Sigmoid colon (tissue), 4 donors: ENCODE results near the gene MAL.

ENCODE experiments used
- EP300 ChIP-seq, 4 donors: sonication (generic); formaldehyde crosslinking; IDR thresholded peaks; one replicate each; pipeline ENCODE4 v1.6.1; 2017; ENCODE audit warnings: antibody characterized with exemption in 4 of 4
- POLR2A ChIP-seq, 2 donors: fragments of 450-650 bp; IDR thresholded peaks; one replicate each; pipeline ENCODE4 v1.6.1; 2016; ENCODE audit warnings: antibody characterized with exemption in 2 of 2, mild to moderate bottlenecking in 2 of 2, moderate library complexity in 2 of 2
- POLR2AphosphoS5 ChIP-seq, 4 donors: sonication (generic); formaldehyde crosslinking; IDR thresholded peaks; one replicate each; pipeline ENCODE4 v1.6.1; 2017; ENCODE audit warnings: antibody characterized with exemption in 4 of 4
- TF ChIP-seq, protein P1 (sequence below), 4 experiments: fragments of 450-650 bp in 3 of 4; fragments of 200-600 bp in 1 of 4; IDR thresholded peaks; one replicate each; pipeline ENCODE4 v1.5.1; 2016 to 2019; ENCODE audit warnings: antibody characterized with exemption in 4 of 4, mild to moderate bottlenecking in 3 of 4, moderate library complexity in 2 of 4

DNA sequence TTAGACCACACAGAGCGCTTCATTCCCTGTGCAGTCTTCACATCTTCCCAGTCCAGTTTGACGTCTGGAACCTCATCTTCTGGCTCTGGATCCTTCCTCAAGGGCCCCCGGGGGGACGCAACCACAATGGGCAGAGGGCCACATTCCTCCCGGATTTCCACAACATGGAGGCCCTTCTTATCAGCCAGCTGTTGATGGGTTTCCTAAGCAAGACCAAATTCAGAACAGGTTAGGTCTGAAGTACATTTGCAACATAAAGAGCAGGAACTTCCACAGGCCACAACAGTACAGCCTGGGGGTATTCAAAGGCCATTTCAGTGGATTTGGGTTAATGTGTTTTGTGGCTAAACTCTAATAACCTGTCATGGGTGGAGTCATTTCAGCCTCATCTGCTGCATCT lies 61.9 kb downstream of the MAL start:
- no peak for TF ChIP-seq POLR2AphosphoS5 (IDR thresholded peaks at IDR 0.05)
- no peak for TF ChIP-seq EP300 (IDR thresholded peaks at IDR 0.05)
- TF ChIP-seq, protein P1, sequence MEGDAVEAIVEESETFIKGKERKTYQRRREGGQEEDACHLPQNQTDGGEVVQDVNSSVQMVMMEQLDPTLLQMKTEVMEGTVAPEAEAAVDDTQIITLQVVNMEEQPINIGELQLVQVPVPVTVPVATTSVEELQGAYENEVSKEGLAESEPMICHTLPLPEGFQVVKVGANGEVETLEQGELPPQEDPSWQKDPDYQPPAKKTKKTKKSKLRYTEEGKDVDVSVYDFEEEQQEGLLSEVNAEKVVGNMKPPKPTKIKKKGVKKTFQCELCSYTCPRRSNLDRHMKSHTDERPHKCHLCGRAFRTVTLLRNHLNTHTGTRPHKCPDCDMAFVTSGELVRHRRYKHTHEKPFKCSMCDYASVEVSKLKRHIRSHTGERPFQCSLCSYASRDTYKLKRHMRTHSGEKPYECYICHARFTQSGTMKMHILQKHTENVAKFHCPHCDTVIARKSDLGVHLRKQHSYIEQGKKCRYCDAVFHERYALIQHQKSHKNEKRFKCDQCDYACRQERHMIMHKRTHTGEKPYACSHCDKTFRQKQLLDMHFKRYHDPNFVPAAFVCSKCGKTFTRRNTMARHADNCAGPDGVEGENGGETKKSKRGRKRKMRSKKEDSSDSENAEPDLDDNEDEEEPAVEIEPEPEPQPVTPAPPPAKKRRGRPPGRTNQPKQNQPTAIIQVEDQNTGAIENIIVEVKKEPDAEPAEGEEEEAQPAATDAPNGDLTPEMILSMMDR (IDR thresholded peaks at IDR 0.05): no peak
- no peak for TF ChIP-seq POLR2A (IDR thresholded peaks at IDR 0.05)
